Measurements from ENCODE around the gene SASH1.

GRCh38 chr6:148565930-148566663 is 223.5 kb downstream of the SASH1 start:
- TF ChIP-seq CTCF (IDR thresholded peaks at IDR 0.05) (no peak), POLR2A (IDR thresholded peaks at IDR 0.05) (no peak), EP300 (IDR thresholded peaks at IDR 0.05) (no peak), POLR2AphosphoS5 (IDR thresholded peaks at IDR 0.05) (no peak)
